B cell (primary cell): ENCODE results near the gene OTOGL. TPM values are rescaled to one million over a fixed set of nuclear protein-coding genes. Genes with fewer than 3 reads are reported as not detected.

ENCODE experiments used
- ATAC-seq: fragments of 200-7000 bp; cut with Tn5 transposase; one replicate; pipeline ENCODE4 v1.10.0; 2021; ENCODE audit warnings: low read depth, mild to moderate bottlenecking, moderate number of reproducible peaks, moderate library complexity
- CTCF ChIA-PET: fragments of 350-600 bp; sonication (Branson Sonifier 250); formaldehyde crosslinking; loops from one replicate; lab custom pipeline; 2021; ENCODE audit warnings: antibody characterized with exemption, inconsistent platforms; lab: Charles Lee
- POLR2A ChIA-PET: fragments of 350-600 bp; sonication (Branson Sonifier 250); formaldehyde crosslinking; loops from one replicate; lab custom pipeline; 2021; ENCODE audit warnings: antibody characterized with exemption; lab: Charles Lee
- DNase-seq: peaks from one replicate; pipeline ENCODE4 v3.0.0; 2013
- H2AFZ ChIP-seq: 2 replicates; pipeline ENCODE4 v1.6.1; 2012; ENCODE audit warnings: mild to moderate bottlenecking, low read depth, low read length; ENCODE audit not compliant: insufficient read depth, poor library complexity, severe bottlenecking
- H3K27ac ChIP-seq, 2 donors: 1 replicate in 1 of 2; 2 replicates in 1 of 2; pipeline ENCODE4 v1.5.1; 2012 to 2013; ENCODE audit warnings: low read length in 2 of 2, mild to moderate bottlenecking in 2 of 2, moderate library complexity in 1 of 2
- H3K27me3 ChIP-seq, 4 experiments: fragments of 200-600 bp in 1 of 4; sonication (generic) in 1 of 4; replicated peaks in 1 of 4; 1 replicate in 2 of 4; 2 replicates in 2 of 4; pipeline versions ENCODE4 v1.6.1 to v1.7.0; 2013 to 2016; ENCODE audit warnings: low read length in 3 of 4, mild to moderate bottlenecking in 2 of 4, mixed read lengths in 1 of 4, moderate library complexity in 1 of 4; ENCODE audit not compliant: insufficient read depth in 4 of 4, control insufficient read depth in 3 of 4; ENCODE audit errors: control extremely low read depth in 1 of 4
- H3K36me3 ChIP-seq, 2 experiments: replicated peaks in 1 of 2; 1 replicate in 1 of 2; 2 replicates in 1 of 2; pipeline versions ENCODE4 v1.6.1 to v1.7.1; 2013; ENCODE audit warnings: low read length in 1 of 2; ENCODE audit not compliant: insufficient read depth in 2 of 2, control insufficient read depth in 1 of 2; ENCODE audit errors: control extremely low read depth in 1 of 2, extremely low read depth in 1 of 2
- H3K4me1 ChIP-seq, 2 donors: fragments of 200-600 bp in 1 of 2; sonication (generic) in 1 of 2; 1 replicate in 1 of 2; 2 replicates in 1 of 2; pipeline versions ENCODE4 v1.5.1 to v1.6.1; 2013 to 2017; ENCODE audit warnings: low read length in 2 of 2; ENCODE audit not compliant: control insufficient read depth in 2 of 2, insufficient read depth in 2 of 2
- H3K4me2 ChIP-seq: replicated peaks from 2 replicates; pipeline ENCODE3; 2012; ENCODE audit warnings: mild to moderate bottlenecking, low read depth, low read length; ENCODE audit not compliant: poor library complexity, severe bottlenecking
- H3K4me3 ChIP-seq, 5 experiments: fragments of 200-600 bp in 1 of 5; sonication (generic) in 1 of 5; 1 replicate in 3 of 5; 2 replicates in 2 of 5; pipeline versions ENCODE4 v1.5.1 to v1.7.0; 2011 to 2016; ENCODE audit warnings: low read length in 4 of 5, mild to moderate bottlenecking in 4 of 5, low read depth in 2 of 5, control low read depth in 1 of 5, moderate library complexity in 1 of 5; ENCODE audit not compliant: insufficient read depth in 1 of 5; ENCODE audit errors: control extremely low read depth in 1 of 5, extremely low read depth in 1 of 5
- H3K79me2 ChIP-seq: fragments of 200-600 bp; sonication (generic); one replicate; pipeline ENCODE4 v1.6.0; 2016; ENCODE audit warnings: low read length; ENCODE audit not compliant: control insufficient read depth, insufficient read depth
- H3K9ac ChIP-seq: fragments of 200-600 bp; sonication (generic); 2 replicates; pipeline ENCODE4 v1.6.1; 2017; ENCODE audit warnings: mild to moderate bottlenecking, low read length, moderate library complexity
- H3K9me3 ChIP-seq, 3 donors: one replicate each; pipeline versions ENCODE4 v1.6.1 to v1.7.1; 2013; ENCODE audit warnings: low read length in 2 of 3; ENCODE audit not compliant: control insufficient read depth in 2 of 3, insufficient read depth in 1 of 3; ENCODE audit errors: control extremely low read depth in 1 of 3
- H4K20me1 ChIP-seq: 2 replicates; pipeline ENCODE4 v1.6.0; 2012; ENCODE audit warnings: mild to moderate bottlenecking, low read length; ENCODE audit not compliant: insufficient read depth, control insufficient read depth, poor library complexity, severe bottlenecking
- H3K27ac Mint-ChIP-seq: one replicate; pipeline ENCODE4 v1.8.0; 2021; ENCODE audit warnings: mixed read lengths
- H3K27me3 Mint-ChIP-seq: one replicate; pipeline ENCODE4 v1.8.0; 2021; ENCODE audit warnings: mixed read lengths
- H3K4me1 Mint-ChIP-seq: one replicate; pipeline ENCODE4 v1.8.0; 2021; ENCODE audit warnings: mixed read lengths
- H3K4me3 Mint-ChIP-seq: one replicate; pipeline ENCODE4 v1.8.0; 2021; ENCODE audit warnings: mixed read lengths
- H3K9me3 Mint-ChIP-seq: one replicate; pipeline ENCODE4 v1.8.0; 2022; ENCODE audit warnings: mixed read lengths; ENCODE audit not compliant: insufficient read depth
- CTCF ChIP-seq: fragments of 200-600 bp; IDR thresholded peaks from one replicate; pipeline ENCODE4 v1.8.0; 2022; ENCODE audit warnings: antibody characterized with exemption, mild to moderate bottlenecking
- EZH2 ChIP-seq: IDR thresholded peaks from 2 replicates; pipeline ENCODE4 v1.6.1; 2012; ENCODE audit warnings: borderline replicate concordance, low read depth, mild to moderate bottlenecking, moderate library complexity, low read length; ENCODE audit not compliant: insufficient read depth, poor library complexity, severe bottlenecking
- WGBS: methylation state at CpG from one replicate; pipeline ENCODE4 v1.1.5; 2013; ENCODE audit warnings: missing lambda C conversion rate; ENCODE audit not compliant: insufficient coverage; 5-methylcytosine and 5-hydroxymethylcytosine counted together
- intact Hi-C: fragments of 100-400 bp; cut with micrococcal nuclease; formaldehyde crosslinking; loops from one replicate; pipeline ENCODE4 v1.10.0; 2022
- polyA plus RNA-seq: library from polyadenylated mRNA; depleted of rRNA; stranded (reverse); fragments of >200 nt; gene quantifications from 2 replicates; pipeline ENCODE4 v1.2.3, GENCODE V29; 2012
- total RNA-seq, 2 donors: library from RNA; stranded (reverse); fragments of 120-200 nt in 1 of 2; gene quantifications; 1 replicate in 1 of 2; 2 replicates in 1 of 2; pipeline versions ENCODE4 v1.2.3 to v1.2.4, GENCODE V29; 2013 to 2022

The OTOGL gene
- total and polyA plus RNA-seq, 2 donors (not counting 1 experiment from before 2014, with no cell fraction given), result not detected

DNA sequence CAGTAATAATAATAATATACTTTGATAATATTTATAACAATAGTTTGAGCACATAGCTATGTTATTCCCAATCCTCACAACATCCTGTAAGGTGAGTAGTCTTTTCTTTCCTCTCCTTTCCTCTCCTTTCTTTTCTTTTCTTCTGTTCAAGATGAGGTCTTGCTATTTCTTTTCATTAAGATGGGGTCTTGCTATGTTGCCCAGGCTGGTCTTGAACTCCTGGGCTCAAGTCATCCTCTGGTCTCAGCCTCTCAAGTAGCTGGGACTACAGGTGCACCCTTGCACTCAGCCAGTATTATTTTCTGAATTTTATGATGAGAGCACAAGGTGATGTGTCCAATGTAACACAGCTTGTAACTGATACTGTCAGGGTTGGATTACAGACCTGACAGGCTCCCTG is 134.6 kb downstream of the OTOGL start:
- POLR2A ChIA-PET, result no interaction called here
- Mint-ChIP-seq H3K27ac (no peak overlapping the region), H3K4me1 (no peaks in the 10 kb centered on the region)

DNA sequence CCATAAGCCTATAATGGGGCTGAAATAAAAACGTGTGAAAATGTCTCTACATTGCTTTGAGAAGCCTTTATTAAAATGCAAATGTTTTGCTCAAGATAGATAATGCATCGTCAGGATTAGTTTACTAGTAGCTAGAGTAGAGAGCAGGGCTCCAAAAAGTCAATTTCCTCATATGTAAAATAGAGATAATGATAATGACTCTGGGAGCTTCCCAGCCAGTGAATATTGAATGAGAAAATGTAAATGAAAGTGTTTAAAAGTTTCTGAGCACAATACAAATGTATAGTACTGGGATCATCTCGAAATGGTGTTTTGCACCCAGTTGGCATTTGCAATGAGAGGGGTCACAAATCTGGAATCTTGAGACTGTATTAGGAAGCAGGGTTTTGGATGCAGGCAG is 135.3 kb downstream of the OTOGL start:
- no peak for DNase-seq
- Mint-ChIP-seq H3K4me3 (no peak overlapping the region), H3K4me1 (no peaks in the 10 kb centered on the region), H3K9me3 (peaks cover under 1% of the 10 kb centered on the region), H3K27me3 (peaks cover 3% of the 10 kb centered on the region), H3K27ac (no peak overlapping the region)
- Histone ChIP-seq H3K9ac (no peak overlapping the region), H3K27me3 (no peaks in the 10 kb centered on the region), H3K4me2 (no peak overlapping the region), H3K27ac (no peak overlapping the region), H3K9me3 (no peaks in the 10 kb centered on the region), H3K79me2 (no peaks in the 10 kb centered on the region), H2AFZ (no peak overlapping the region), H3K36me3 (no peaks in the 10 kb centered on the region), H3K4me3 (no peak overlapping the region), H4K20me1 (no peaks in the 10 kb centered on the region), H3K4me1 (no peaks in the 10 kb centered on the region)
- POLR2A ChIA-PET, result no interaction called here
- CTCF ChIA-PET, result no interaction called here
- 85% methylated on average over 2 of the region's 3 CpGs for WGBS
- no peak for ATAC-seq
- intact Hi-C loops, result no loop called here
- TF ChIP-seq CTCF (no peak), EZH2 (no peak)

More for the DNA sequence above, 134.6 kb downstream of the OTOGL start:
- no peak for TF ChIP-seq EZH2
- no peak for TF ChIP-seq CTCF
- no peak for DNase-seq
- no peak for ATAC-seq
- CTCF ChIA-PET, result no interaction called here
- H3K4me2 ChIP-seq, result no peak overlapping the region
- H3K36me3 ChIP-seq, result no peaks in the 10 kb centered on the region
- H3K27me3 ChIP-seq, result no peaks in the 10 kb centered on the region
- H3K27me3 Mint-ChIP-seq, result peaks cover 7% of the 10 kb centered on the region
- no peak overlapping the region for H3K27ac ChIP-seq
- H3K79me2 ChIP-seq, result no peaks in the 10 kb centered on the region
- H2AFZ ChIP-seq, result no peak overlapping the region
- no peaks in the 10 kb centered on the region for H4K20me1 ChIP-seq
- H3K9me3 ChIP-seq, result no peaks in the 10 kb centered on the region
- H3K4me1 ChIP-seq, result no peaks in the 10 kb centered on the region
- intact Hi-C loops, result no loop called here
- no peak overlapping the region for H3K4me3 ChIP-seq
- H3K4me3 Mint-ChIP-seq, result no peak overlapping the region
- no peaks in the 10 kb centered on the region for H3K9me3 Mint-ChIP-seq
- H3K9ac ChIP-seq, result no peak overlapping the region
